Neural cell (in vitro differentiated cells): ENCODE results near the gene TMX4.

ENCODE experiments used
- TAF1 ChIP-seq: IDR thresholded peaks from 2 replicates; pipeline ENCODE4 v1.6.1; 2012; ENCODE audit warnings: low read depth
- TF ChIP-seq, protein P1 (sequence below): fragments of 450-650 bp; IDR thresholded peaks from 2 replicates; pipeline ENCODE4 v1.5.1; 2014; ENCODE audit warnings: antibody characterized with exemption, mild to moderate bottlenecking, moderate library complexity; ENCODE audit not compliant: poor library complexity, severe bottlenecking

- TF ChIP-seq, protein P1, sequence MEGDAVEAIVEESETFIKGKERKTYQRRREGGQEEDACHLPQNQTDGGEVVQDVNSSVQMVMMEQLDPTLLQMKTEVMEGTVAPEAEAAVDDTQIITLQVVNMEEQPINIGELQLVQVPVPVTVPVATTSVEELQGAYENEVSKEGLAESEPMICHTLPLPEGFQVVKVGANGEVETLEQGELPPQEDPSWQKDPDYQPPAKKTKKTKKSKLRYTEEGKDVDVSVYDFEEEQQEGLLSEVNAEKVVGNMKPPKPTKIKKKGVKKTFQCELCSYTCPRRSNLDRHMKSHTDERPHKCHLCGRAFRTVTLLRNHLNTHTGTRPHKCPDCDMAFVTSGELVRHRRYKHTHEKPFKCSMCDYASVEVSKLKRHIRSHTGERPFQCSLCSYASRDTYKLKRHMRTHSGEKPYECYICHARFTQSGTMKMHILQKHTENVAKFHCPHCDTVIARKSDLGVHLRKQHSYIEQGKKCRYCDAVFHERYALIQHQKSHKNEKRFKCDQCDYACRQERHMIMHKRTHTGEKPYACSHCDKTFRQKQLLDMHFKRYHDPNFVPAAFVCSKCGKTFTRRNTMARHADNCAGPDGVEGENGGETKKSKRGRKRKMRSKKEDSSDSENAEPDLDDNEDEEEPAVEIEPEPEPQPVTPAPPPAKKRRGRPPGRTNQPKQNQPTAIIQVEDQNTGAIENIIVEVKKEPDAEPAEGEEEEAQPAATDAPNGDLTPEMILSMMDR, result no peak
- TF ChIP-seq TAF1, result no peak
These were observed 2.1 kb upstream of the TMX4 start for GRCh38 chr20:8021541-8022269.
